Measurements from ENCODE around the gene TTC3.
A peak's percentile ranks its signal among the peaks of the same experiment; 100 is the strongest.
"Not testable (repeated sequence)": the region's sequence is repeated elsewhere in the genome, so short reads cannot be mapped to it uniquely, and the experiment has no call there.

TTC3 gene, protein sequence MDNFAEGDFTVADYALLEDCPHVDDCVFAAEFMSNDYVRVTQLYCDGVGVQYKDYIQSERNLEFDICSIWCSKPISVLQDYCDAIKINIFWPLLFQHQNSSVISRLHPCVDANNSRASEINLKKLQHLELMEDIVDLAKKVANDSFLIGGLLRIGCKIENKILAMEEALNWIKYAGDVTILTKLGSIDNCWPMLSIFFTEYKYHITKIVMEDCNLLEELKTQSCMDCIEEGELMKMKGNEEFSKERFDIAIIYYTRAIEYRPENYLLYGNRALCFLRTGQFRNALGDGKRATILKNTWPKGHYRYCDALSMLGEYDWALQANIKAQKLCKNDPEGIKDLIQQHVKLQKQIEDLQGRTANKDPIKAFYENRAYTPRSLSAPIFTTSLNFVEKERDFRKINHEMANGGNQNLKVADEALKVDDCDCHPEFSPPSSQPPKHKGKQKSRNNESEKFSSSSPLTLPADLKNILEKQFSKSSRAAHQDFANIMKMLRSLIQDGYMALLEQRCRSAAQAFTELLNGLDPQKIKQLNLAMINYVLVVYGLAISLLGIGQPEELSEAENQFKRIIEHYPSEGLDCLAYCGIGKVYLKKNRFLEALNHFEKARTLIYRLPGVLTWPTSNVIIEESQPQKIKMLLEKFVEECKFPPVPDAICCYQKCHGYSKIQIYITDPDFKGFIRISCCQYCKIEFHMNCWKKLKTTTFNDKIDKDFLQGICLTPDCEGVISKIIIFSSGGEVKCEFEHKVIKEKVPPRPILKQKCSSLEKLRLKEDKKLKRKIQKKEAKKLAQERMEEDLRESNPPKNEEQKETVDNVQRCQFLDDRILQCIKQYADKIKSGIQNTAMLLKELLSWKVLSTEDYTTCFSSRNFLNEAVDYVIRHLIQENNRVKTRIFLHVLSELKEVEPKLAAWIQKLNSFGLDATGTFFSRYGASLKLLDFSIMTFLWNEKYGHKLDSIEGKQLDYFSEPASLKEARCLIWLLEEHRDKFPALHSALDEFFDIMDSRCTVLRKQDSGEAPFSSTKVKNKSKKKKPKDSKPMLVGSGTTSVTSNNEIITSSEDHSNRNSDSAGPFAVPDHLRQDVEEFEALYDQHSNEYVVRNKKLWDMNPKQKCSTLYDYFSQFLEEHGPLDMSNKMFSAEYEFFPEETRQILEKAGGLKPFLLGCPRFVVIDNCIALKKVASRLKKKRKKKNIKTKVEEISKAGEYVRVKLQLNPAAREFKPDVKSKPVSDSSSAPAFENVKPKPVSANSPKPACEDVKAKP (N-terminal part only)

DNA sequence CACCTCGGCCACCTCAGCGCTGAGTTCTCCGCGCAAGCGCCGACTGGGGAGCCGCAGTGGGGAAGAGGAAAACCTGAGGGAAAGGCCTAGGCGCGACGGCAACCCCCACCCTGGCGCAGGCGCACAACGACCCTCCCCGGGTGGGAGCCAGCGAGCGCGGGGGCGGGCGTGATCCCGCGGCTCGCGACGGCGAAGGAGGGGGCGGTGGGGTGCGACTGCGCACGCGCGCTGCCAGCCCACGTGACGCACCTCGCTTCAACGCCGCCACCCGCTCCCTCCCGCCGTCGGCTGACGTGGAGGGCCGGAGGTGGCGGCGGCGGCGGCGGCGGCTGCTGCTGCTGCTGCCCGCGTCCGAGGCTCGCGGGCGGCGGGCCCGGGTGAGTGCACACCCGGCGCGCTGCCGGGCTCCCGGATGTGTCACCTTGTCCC is at the start of gene TTC3, which contains the start of gene PIGP:
TTC3 (plus strand) TSS at position 267 of the 429 bp plus-strand sequence. CDS start 14,004 bp downstream, outside the sequence.
PIGP (minus strand) TSS at position 84 of the 429 bp plus-strand sequence. CDS start 556 bp downstream, outside the sequence.
- DNase-seq, result peak; percentile 93

DNA sequence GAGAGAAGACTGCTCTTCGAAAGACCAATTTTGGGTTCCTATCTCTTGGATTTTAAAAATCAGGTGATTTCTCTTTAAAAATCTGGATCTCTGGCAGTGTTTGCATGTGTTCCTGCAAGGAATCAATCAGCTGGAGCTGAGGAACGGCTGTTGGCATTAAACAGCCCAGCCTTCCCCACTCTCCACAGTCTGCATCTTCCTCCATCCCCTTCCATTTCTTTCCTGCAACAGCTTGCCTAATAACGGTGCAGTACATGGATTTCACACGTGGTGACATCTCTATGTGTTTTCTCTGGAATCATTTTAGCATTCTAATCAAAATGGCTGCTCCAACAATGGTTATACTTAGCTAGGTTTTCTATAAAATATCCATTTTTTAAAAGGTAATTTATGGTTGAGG is 46.6 kb upstream of the TTC3 start:
- DNase-seq, result no peak

DNA sequence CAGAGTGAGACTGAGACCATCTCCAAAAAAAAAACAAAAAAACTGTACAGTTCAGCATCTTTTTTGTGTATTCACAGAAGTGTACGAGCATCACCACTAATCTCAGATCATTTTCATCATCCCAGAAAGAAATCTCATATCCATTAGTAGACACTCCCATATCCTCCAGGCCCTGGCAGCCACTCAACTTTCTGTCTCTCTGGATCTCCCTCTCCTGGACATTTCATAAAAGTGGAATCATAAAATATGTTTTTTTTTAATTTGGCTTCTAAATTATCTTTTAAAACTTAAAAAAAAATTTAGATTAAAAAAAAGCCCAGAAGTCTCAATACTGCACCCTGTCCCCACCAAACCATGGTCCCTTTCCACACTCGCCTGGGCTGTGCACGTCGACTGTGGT is 44.5 kb upstream of the TTC3 start:
- no peak for DNase-seq

DNA sequence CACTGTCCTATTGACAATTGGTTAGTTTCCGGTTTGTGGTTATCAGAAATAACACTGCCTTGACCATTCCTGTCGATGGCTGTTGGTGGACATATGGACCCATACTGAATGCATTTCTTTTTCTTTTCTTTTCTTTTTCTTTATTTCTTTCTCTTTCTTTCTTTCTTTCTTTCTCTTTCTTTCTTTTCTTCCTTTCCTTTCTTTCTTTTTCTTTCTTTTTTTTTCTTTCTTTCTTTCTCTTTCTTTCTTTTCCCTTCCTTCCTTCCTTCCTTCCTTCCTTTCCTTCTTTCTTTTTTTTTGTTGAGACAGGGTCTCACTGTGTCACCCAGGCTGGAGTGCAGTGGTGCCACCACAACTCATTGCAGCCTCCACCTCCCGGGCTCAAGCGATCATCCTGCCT is 42.2 kb upstream of the TTC3 start:
- DNase-seq, result no peak

DNA sequence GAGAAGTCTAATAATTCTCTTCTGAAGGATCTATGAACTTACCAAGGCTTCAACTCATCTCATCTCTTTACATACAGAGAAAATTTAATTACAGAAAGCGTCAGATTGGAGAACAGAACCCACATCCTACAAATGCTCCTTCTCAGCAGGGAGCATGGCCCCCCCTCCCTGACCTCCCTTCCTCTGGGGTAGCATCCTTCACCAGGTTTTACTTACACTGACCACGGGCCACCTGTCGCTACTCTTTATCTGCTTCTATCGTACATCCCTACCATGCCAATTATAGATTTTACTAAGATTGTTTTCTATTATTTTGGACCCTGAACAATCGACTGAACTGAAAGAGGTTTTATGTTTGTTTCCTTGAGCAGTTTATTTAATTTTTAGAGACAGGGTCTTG is 40.8 kb upstream of the TTC3 start:
- DNase-seq, result no peak

DNA sequence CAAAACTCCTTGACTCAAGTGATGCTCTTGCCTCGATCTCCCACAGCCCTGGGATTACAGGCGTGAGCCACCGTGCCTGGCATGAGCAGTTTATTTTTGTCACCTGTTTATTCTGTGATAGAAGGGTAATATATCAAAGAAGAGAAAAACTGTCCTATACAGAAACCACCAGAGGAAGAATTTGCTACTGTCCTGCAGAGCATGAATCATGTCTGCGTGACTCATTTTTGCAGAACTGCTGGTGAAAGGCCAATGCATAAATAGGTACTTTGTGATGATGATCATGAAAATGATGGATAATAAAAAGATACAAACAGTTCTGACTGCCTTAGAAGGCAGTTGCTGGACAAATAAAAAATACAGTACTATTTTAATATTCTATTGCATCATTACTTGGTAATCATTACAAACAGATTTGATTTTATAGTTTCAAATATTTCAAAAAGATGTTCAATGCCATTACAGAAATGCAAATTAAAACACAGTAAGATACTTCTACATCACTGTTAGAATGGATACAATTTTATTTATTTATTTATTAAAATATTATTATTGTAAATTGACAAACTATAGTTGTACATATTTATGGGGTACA is 40.1 kb upstream of the TTC3 start:
- no peak for DNase-seq

DNA sequence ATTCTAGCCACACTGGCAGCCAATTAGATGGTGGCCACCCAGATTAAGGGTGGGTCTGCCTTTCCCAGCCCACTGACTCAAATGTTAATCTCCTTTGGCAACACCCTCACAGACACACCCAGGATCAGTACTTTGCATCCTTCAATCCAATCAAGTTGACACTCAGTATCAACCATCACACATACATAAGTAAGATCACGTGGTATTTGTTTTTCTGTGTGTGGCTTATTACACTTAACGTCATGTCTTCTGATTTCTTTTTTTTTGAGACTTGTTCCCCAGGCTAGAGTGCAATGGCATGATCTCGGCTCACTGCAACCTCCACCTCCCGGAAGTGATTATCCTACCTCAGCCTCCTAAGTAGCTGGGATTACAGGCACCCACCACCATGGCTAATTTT is 38.7 kb upstream of the TTC3 start:
- DNase-seq, result not testable (repeated sequence)

DNA sequence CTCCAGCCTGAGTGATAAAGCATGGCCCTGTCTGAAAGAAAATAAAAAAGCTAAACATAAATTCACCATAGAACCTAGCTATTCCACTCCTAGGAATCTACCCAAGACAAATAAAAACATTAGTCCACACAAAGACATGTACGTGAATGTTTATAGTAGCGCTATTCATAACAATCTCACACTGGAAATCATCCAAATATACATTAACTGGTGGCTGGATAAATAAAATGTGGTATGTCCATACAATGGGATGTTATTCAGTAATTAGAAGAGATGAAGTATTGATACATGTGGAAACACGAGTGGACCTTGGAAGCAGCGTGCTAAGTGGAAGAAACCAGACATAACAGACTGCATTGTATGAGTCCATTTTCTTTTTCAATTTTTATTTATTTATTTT is 36.9 kb upstream of the TTC3 start:
- no peak for DNase-seq

DNA sequence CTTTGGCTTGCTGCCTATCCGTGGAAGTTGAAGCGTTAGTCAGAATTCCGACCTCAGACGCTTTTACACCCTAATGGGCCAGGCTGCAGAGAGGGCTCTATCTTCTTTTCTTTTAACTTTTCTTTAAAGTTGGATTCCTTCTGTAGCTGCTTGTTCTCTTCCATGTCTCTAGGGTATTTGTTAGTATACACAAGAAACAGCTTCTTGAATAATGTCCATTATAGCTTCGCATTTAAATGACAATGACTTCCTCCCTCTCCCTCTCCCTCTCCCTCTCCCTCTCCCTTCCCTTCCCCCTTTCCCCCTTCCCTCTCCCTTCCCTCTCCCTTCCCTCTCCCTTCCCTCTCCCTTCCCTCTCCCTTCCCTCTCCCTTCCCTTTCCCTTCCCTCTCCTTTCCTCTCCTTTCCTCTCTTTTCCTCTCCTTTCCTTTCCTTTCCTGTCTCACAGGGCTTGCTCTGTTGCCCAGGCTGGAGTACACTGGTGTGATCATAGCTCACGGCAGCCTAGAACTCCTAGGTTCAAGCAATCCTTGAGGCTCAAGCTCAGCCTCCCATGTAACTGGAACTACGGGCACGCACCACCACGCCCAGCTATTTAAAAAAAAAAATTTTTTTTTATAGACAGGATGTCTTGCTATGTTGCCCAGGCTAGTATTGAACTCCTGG is 33.5 kb upstream of the TTC3 start:
- no peak for DNase-seq

DNA sequence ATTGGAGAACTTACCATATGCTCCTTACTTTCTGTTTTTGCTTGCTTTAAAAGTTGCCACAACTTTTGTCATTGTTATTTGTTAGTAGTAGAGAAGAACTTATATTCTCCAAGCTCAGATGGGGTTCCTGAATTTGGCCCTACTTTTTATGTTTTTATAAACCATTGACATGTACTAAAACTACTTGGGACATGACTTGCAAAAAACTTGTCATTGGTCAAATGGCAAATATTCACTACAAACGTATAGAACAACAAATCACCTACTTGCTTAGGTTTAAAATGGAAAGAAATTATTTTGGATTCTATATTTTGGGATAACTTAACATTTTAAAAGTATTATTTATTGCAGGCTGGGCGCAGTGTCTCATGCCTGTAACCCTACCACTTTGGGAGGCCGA is 32.8 kb upstream of the TTC3 start:
- no peak for DNase-seq

DNA sequence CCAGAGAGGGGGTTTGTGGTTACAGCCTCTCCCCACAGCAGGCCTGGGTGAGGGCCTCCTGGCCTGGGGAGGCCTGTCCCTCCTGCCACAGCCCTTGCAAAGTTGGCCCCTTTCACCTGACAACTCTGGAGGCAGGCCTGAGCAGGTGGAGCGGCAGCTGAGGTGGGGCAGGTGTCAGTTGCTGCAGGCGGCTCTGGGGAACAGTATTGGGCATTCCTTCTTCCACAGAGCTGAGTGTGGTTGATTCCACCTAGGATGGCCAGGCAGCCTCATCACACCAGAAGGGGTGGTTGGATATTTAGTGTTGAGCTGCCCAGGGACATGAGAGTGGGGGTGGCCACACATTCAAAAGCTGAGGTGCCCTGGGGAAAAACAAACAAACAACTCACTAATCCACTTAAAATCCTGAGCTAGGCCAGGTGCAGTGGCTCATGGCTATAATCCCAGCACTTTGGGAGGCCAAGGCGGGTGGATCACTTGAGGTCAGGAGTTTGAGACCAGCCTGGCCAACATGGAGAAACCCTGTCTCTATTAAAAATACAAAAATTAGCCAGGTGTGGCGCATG is 31.3 kb upstream of the TTC3 start:
- DNase-seq, result no peak

DNA sequence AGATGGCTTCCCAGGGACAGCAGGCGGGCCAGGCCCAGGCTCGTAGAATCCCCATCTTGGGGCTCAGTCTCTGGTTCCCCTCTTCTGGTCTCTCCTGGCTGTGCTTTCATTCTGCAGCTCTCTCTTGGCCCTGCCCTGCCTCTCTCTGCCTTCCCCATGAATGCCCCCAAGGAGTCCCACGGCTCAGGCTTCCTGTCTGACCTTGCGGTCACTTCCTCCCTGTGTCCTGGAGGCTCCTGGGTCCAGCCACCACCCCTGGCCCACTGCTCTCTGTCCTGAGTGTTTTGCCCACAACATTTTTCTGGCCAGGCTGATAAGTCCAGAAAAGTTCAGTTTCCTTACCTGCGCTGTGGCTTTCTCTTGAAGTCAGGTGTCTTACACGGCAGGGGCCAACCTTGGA is 29.2 kb upstream of the TTC3 start:
- DNase-seq, result no peak

DNA sequence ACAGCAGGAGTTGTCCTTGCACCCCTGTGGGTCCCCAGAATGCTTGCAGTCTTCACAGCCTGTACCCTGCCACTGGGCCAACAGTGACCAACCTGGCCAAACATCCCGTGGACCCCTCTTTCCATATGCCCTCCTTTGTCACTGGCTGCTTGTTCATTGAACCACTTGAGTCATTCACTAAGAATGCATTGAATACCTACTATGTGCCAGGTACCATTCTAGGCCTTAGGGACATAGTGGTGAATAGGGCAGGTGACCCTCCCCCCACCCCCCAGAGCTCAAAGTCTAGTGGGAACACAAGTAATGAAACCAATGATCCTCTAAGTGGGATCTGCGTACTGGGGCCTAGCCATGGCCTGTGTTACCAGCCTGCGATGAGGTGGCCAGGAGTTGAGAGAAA is 28.4 kb upstream of the TTC3 start:
- DNase-seq, result no peak

DNA sequence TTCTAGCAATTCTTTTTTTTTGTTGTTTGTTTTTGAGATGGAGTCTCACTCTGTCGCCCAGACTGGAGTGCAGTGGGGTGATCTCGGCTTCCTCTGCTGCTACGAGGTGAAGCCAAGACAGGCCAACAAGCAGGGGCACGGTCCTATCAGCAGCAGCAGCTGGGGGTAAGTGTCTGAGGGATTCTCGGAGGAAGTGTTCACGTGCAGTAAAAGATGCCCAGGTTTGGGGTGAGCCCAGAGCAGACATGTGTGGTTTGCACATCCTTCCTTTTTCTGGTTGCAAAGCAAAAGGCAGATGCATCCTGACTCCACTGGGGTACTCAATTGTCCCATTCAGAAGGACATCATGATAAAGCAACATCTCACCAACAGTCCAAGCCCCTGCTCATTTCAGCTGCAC is 27.9 kb upstream of the TTC3 start:
- DNase-seq, result no peak

DNA sequence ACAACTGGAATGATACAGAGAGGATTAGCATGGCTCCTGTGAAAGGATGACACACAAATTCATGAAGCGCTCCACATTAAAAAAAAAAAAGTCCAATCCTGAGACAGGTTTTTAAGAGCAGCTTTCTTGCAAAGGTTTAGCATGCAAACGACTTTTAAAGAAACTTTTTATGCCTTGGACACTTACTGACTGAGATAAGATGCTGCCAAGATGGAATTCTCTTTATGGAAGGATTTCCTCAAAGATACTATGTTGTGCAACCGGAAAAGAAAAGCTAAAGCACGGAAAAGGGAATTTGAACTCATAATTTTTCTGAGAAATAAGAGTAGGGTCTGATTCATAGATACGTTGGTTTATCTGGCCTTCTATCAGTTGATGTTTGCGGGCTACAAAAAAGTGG is 27.5 kb upstream of the TTC3 start:
- no peak for DNase-seq

DNA sequence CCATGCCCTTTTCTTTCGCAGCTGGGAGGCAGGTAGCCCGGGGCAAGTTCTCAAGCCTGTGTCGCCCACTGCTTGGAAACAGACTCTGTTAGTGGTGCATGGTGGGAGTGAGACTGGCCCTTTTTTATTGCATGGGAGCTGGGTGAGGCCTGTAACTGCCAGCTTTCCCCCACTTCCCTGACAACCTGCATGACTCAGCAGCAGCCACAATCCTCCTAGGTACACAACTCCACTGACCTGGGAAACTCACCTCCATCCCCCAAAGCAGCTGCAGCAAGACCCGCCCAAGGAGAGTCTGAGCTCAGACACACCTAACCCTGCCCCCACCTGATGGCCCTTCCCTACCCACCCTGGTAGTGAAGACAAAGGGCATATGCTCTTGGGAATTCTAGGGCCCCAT is 26.0 kb upstream of the TTC3 start:
- no peak for DNase-seq

DNA sequence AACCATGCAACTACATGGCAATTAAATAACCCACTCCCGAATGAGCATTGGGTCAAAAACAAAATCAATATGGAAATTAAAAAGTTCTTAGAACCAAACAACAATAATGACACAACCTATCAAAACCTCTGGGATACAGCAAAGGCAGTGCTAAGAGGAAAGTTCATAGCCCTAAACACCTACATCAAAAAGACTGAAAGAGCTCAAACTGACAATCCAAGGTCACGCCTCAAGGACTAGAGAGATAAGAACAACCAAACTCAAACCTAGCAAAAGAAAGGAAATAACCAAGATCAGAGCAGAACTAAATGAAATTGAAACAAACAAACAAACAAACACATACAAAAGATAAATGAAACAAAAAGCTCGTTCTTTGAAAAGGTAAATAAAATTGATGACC is 23.3 kb upstream of the TTC3 start:
- not testable (repeated sequence) for DNase-seq

DNA sequence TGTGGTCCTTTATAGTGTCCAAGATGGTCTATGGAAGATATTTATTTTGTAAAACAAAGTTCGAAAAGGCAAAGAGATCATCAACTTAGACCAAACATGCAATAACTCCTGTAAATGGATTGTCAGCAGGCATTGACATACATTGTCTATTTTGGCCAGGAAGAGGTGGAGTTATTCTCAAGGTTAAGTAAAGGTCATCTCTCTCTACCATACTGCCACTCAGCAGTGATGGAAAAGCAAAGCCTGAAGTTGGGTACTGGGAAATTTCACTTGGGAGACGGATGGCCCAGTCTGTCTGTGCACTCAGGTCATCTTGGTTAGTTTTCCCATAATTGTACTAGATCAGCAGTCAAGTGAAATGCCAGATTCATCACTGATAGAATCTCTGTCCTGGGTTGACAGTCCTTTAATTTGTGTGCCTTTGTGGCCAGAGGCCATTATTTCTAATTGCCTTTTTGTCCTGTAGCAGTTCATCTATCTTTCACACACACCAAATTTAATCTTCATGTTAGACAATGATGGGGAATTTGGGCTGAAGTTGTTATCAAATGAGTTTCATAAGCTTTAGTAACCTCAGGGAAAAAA is 17.7 kb upstream of the TTC3 start:
- DNase-seq, result no peak

DNA sequence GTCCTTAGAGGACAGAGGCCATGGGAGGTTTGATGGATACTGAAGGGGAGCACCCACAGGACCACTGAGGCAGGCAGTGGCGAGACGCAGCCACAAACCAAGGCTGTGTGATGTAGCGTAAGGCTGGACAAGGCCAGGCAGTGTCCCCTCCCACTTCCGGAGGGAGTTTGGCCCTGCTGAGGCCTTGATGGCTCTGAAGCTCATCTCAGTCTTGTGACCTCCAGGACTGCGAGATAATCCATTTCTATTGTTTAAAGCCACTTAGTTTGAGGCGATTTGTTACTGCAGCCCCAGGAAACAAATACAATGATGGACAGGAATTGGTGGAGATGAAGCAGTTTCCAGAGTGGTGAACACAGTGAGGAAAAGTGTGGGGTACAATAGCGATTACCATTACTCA is 15.4 kb upstream of the TTC3 start:
- no peak for DNase-seq

DNA sequence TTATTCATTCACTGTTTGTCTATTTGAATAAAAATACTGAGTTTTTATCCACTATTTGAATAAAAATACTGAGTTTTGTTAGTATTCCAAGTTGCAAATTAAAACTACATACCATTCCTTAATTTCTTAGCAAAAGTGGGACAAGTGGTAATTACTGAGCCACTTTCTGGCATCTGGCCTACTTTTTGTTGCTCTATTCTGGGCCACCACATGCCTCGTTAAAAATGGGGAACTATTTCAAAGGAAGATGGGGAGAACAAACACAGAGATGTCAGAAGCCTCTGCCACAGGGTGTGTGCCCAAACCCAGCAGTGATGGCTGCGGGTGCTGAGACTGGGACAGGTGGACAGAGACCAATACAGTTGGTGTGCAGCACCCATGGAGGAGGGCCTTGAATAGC is 14.8 kb upstream of the TTC3 start:
- DNase-seq, result no peak

DNA sequence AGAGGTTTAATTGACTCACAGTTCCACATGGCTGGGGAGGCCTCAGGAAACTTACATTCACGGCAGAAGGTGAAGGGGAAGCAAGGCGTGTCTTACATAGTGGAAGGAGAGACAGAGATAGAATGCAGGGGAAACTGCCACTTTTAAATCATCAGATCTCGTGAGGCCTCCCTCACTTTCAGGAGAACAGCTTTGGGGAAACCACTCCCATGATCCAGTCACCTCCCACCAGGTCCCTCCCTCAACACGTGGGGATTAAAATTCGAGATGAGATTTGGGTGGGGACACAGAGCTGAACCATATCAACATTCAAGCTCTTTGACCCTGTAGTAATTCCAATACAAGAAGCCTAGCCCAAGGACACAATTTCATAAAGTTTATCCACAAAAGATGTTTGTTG is 13.9 kb upstream of the TTC3 start:
- no peak for DNase-seq

All from stimulated activated naive CD4-positive, alpha-beta T cell treated with Interleukin-2 at 50 U/mL for 16 hours (primary cell).